GM13977 (cell line): Measurements from ENCODE around the gene SPRR4.

Experiments
- DNase-seq: peaks from one replicate; pipeline ENCODE4 v3.0.0; 2012; ENCODE audit warnings: low spot score
- CTCF ChIP-seq: IDR thresholded peaks from 2 replicates; pipeline ENCODE4 v1.5.1; 2012; ENCODE audit warnings: mild to moderate bottlenecking, control low read depth; ENCODE audit not compliant: insufficient read depth; ENCODE audit errors: extremely low read depth, missing control alignments
- in situ Hi-C: fragments of 300-500 bp; cut with MboI; formaldehyde crosslinking; loops from one replicate; pipeline ENCODE4 v1.12.0; 2022; ENCODE audit warnings: low sequenced_read_pairs, low pct_unique_long_range_greater_than_20kb, mixed read lengths, inconsistent platforms; ENCODE audit not compliant: unreplicated experiment

The SPRR4 gene

GRCh38 chr1:152953761-152954160, 16.7 kb upstream of the SPRR4 start:
- no peak for TF ChIP-seq CTCF
- no peak for DNase-seq
- in situ Hi-C loops, result no loop called here

- TF ChIP-seq CTCF, result no peak
- in situ Hi-C loops, result no loop called here
- no peak for DNase-seq
Observed at GRCh38 chr1:152954436-152954835, 16.0 kb upstream of the SPRR4 start.

GRCh38 chr1:152957561-152957960, 12.9 kb upstream of the SPRR4 start:
- no peak for DNase-seq
- in situ Hi-C loops, result no loop called here
- no peak for TF ChIP-seq CTCF

GRCh38 chr1:152959273-152959672, 11.2 kb upstream of the SPRR4 start:
- TF ChIP-seq CTCF, result no peak
- in situ Hi-C loops, result no loop called here
- DNase-seq, result no peak

GRCh38 chr1:152959801-152960451, 10.5 kb upstream of the SPRR4 start:
- in situ Hi-C loops, result no loop called here
- no peak for DNase-seq
- TF ChIP-seq CTCF, result no peak

GRCh38 chr1:152960452-152961044, 9.9 kb upstream of the SPRR4 start:
- peak; percentile 40 for TF ChIP-seq CTCF
- no peak for DNase-seq
- in situ Hi-C loops, result no loop called here
